ENCODE results near the gene ARMC6.

Gene ARMC6

GRCh38 chr19:19056636-19057275, 23.4 kb downstream of the ARMC6 start:
- DNase-seq: no peak

DNA sequence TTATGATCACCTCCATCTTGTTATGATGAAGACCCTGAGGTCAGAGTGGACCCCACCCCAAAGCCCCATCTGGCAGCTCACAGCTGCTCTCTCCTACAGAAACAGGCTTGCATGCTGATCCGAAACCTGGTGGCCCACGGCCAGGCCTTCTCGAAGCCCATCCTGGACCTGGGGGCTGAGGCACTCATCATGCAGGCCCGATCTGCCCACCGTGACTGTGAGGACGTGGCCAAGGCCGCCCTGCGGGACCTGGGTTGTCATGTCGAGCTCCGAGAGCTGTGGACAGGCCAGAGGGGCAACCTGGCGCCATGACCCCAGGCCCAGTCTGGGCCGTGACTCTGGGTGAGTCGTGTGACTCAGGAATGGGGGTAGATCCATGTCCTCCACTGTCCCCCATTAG, 23.9 kb downstream of the ARMC6 start:
- no peak for DNase-seq

DNA sequence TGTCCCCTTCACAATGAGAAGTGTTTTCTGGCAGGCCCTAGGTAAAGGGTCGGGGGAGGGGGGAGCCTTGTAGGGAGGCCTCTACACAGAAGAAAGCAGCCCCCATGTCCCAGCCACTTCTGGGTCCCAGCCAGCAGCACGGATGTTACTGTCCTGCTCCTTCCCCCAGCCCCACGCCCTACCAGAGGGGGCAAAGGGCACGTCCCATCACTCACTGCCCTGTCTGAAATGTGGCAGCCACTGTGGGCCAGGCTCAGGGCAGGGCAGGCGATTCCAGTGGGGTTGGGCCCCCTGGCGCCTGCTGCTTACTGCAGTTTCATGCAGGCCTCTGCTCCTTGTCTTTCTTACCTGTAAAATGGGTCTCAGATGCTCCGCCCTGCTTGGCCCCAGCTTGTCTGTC, 24.3 kb downstream of the ARMC6 start:
- DNase-seq: no peak

DNA sequence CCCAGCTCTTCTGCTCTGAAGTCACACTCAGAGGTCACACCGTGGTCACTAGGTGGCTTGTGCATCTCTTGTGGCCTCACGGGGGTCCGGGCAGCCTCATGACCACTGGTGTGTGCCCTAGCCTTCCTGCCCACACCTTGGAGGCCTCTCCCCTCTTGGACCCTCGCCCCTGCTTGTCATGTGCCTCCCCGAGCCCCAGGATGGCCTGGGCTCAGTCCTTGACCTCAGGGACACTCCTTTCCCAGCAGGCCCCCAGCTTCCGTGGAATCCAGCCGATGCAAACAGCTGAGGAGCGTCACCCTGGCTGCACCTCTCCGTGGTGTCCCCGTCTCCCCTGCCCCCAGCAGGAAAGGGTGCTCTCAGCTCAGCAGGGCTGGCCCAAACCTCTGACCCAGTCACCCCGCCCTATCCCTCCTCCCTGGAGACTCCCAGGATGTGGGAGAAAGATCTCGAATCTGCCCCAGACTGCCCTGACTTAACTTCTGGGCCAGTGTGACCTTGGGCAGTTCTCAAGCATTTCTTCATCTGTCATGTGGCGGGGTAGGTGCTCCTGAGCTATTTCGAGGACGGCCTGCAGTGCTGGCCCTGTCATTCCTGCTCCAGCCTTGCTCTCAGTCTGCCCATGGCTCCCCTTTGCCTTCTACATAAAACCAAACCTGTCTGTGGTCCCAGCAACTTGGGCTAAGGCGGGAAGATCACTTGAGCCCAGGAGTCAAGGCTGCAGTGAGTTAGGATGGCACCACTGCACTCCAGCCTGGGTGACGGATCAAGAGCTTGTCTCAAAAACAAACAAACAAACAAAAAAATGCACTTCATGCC, 25.8 kb downstream of the ARMC6 start:
- no peak for DNase-seq

DNA sequence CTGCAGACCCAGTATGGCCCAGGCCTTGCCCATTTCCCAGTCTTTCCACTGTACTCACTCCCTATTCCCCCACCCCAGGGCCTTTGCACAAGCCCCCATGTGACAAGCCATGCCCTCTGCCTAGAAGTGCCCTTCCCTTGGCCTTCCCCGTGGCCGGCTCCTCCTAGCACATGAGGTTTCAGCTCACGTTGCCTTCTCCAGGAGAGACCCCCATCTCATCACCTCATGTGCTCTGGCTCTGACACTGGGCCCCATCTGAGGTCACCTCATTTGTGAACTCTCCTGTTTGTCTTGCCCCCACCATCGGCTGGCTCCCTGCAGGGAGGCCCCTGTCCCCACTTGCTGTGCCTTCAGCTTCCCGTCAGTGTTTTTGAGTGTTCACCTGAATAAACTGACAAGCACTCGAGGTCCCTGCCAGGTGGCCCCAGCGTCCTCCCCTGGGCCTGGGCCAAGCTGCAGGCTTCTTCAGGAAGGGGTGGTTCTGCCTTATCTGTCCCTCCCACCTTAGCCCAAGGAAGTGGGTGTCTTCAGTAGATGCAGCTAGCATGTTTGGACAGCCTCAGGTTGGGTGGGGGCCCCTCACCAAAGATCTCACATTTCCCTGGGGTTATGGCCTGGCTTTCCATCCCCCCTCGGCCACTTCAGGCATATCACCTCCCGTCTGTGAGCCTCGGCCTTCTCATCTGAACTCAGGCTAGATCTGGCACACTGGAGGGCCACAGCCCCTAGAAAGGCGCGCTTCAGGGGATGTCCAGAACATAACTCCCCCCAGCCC, 26.6 kb downstream of the ARMC6 start:
- DNase-seq: no peak

GRCh38 chr19:19061506-19061905, 28.1 kb downstream of the ARMC6 start:
- no peak for DNase-seq

- no peak for DNase-seq
Observed at GRCh38 chr19:19062454-19063182, 29.2 kb downstream of the ARMC6 start.

DNA sequence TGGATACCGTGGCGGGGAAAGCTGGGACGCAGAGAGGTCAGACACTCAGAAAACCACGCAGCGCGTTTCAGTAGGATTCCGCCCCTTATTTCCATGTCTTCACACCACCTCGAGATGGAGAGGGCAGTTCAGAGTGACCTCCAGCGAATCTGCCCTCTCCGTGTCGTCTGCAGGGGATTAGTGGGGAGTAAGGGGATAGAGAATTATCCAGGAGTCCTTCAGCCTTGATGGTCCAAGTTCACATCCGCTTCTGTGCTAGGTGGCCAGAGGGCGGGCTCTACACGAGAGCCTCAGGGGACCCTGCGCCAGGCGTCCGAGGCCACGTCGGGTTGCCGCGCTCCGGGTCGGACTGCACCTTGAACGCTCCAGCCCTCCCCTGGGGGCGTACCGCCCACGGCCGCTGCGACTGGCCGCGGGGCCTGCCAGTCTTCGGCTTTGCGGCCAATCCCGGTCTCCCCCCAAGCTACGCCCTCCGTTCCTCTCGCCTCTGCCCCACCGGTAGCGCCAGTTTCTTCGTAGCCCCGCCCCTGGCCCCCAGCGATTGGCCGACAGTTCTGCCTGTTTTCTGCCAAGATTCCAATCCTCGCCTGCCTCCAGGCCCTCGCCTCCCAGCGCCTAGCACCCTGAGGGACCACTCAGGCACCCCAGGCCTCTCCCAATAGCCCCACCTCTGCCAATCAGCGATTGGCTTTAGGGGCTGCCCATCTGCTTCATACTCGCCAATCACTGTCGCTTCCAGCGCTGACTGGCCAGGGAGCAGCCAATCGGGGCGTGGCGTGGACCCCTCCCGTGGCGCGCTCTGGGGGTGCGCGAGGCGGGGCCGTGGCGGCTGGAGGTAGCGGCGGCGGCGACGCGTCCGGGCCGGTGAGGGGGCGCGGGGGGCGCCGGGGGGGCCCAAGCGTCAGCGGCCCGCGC, 30.0 kb downstream of the ARMC6 start, which contains the start of gene SLC25A42:
TSS of gene SLC25A42 (plus strand) at position 812 of the 915 bp plus-strand sequence. CDS start 32,131 bp downstream, outside the sequence.
- peak; percentile 99 for DNase-seq

DNA sequence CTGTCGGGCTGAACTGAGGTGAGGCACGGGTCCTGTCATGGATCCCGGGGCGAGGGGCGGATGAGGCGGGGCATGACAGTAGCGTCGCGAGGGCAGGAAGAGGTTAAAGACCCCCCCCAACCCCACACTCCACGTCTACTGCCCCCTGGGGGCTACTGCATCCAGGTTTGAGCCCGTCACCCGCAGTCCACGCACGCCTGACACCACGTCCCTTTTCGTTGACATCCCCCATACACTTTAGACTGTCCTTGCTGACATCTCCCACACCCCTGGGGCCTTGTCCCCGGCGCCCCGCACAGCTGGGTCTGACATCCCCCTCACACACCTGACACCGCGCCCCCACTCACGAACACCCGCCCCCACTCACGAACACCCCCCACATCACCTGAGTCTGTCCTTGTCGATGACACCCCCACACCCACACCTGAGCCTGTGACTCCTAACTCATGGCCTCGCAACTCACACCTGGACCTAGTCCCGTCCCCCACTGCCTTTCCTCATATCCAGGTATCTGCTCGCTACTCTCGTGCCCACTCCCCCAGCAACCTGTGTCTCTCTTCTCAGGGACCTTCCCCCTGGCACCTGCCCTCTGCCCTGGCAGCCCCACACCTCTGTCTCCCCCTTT, 30.8 kb downstream of the ARMC6 start:
- DNase-seq: no peak

DNA sequence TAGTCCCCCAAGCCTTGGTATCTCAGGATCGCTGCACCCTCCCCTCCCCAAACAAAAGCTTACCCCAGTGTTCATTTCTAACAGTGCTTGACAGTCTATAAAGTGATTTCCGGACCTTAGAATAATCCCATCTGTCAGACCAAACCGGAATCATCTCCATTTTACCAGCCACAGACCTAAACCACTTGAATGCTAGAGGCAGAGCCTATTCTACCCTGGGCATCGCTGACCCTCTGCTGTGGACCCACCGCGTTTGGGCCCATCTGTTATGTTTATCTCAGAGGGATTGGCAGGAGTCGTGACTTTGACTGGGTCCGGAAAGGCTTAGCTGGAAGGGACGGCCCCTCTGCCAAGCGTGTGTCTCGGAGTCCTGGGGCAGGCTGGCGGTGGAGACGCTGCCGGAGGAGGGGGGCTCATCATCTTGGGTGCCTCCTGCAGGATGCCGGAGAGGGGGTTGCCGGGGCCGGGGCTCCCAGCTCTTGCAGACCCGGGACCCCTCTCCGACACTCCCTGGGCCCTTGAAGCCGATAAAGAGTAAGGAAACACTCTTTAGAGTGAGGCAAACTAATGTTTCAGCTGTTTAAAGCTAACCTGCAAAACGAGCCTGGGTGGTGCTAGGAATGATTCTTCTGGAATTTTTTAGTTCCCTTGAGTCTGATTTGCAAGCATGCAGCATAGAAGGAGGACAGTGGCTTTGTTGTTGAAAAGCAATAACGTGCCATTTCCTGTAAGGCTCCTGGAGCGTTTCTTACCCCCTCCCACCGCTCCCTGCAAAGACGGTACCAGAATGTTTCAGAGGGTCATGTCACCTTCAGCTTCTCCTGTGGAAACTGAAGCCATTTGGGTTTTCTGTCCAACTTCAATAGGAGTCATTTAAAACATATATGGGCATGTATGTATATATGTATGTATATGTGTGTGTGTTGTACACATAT, 31.7 kb downstream of the ARMC6 start:
- peak; percentile 31 for DNase-seq

DNA sequence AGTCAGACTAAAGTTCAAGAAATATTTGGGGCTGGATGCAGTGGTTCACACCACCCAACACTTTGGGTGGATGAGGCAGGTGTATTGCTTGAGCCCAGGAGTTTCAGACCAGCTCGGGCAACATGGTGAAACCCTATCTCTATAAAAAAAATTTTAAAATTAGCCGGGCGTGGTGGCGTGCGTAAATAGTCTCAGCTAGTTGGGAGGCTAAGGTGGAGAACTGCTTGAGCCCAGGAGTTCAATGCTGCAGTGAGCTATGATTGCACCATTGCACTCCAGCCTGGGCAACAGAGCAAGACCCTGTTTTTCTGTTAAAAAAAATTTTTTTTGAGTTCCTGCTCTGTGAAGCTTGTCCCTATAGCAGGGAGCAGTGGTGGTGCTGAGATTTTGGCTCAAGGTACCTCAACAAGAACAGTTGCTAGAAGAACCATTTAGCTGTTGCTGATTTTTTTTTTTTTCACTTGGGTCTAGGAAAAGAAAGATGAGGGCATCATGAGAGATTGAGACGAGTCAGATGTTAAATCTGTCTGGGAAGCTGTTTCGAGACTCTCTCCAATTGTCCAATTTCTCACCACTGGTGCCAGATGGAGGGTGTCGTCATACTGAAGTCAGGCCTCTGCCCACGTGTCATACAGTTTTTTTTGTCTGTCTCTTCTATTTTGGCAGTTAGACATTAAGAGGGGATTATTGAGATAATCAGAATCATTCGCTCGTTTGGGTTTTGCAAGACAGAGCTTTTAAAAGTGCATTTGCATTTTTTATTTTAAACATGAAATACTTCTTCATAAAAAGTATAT, 34.1 kb downstream of the ARMC6 start:
- no peak for DNase-seq

GRCh38 chr19:19068659-19069654, 35.6 kb downstream of the ARMC6 start:
- no peak for DNase-seq

DNA sequence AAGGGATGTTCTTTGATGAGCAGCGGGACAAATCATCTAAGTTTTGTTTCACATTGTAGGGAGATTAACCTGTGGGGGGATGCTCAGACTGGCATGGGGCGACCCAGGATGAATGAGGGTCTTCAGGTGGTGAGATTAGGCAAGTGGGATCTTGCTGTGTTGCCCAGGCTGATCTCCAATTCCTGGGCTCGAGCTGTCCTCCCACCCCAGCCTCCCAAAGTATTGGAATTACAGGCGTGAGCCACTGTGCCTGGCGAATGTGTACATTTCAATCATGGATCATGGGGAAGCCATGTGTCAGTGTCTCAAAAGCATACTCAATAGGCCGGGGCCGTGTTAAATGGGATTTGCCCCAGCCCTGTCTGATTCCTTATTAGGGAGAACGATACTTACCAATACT, 38.5 kb downstream of the ARMC6 start:
- DNase-seq: no peak

DNA sequence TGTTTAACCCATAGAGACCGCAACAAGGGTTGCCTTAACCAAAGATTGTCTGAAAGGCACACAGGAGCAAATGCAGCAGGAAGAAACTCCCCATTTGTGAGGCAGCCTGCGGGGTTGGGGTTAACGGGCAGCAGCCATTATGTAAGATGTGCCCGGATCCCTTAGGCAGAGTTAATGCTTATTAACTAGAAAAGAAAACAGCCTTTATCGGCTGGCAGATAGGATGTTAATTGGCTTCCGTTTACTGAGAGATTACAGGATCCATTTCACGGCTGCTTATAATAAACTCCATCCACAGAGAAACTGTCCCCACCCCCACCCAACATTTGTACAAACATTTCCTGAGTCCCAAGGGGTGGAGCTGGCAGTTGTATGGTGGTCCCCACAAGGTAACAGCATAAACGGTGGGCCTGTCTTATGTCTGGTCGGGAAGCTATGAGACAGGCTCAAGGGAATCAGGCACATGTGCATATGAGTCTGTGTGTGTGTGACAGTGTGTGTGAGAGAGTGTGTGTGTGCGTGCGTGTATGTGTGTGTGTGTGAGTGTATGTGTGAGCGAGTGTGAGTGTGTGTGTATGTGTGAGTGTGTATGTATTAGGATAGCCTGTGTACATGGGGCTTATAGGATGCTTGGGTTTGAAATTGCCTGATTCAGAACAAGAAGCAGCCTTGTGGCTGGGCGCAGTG, 40.9 kb downstream of the ARMC6 start:
- no peak for DNase-seq

GRCh38 chr19:19075126-19075525, 41.7 kb downstream of the ARMC6 start:
- DNase-seq: no peak

GRCh38 chr19:19076476-19076875, 43.1 kb downstream of the ARMC6 start:
- no peak for DNase-seq

GRCh38 chr19:19077103-19077502, 43.7 kb downstream of the ARMC6 start:
- DNase-seq: no peak
